Epithelial cell of umbilical artery (primary cell): ENCODE data around the gene SRI. TPM values are rescaled to one million over a fixed set of nuclear protein-coding genes. Genes with fewer than 3 reads are reported as not detected.

Experiments
- total RNA-seq: library from RNA; depleted of rRNA; stranded (reverse); fragments of >200 nt; gene quantifications from 2 replicates; pipeline ENCODE4 v1.2.3, GENCODE V29; 2014

Gene SRI, protein sequence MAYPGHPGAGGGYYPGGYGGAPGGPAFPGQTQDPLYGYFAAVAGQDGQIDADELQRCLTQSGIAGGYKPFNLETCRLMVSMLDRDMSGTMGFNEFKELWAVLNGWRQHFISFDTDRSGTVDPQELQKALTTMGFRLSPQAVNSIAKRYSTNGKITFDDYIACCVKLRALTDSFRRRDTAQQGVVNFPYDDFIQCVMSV
- 137 and 208 TPM in 2 replicates for total RNA-seq

DNA sequence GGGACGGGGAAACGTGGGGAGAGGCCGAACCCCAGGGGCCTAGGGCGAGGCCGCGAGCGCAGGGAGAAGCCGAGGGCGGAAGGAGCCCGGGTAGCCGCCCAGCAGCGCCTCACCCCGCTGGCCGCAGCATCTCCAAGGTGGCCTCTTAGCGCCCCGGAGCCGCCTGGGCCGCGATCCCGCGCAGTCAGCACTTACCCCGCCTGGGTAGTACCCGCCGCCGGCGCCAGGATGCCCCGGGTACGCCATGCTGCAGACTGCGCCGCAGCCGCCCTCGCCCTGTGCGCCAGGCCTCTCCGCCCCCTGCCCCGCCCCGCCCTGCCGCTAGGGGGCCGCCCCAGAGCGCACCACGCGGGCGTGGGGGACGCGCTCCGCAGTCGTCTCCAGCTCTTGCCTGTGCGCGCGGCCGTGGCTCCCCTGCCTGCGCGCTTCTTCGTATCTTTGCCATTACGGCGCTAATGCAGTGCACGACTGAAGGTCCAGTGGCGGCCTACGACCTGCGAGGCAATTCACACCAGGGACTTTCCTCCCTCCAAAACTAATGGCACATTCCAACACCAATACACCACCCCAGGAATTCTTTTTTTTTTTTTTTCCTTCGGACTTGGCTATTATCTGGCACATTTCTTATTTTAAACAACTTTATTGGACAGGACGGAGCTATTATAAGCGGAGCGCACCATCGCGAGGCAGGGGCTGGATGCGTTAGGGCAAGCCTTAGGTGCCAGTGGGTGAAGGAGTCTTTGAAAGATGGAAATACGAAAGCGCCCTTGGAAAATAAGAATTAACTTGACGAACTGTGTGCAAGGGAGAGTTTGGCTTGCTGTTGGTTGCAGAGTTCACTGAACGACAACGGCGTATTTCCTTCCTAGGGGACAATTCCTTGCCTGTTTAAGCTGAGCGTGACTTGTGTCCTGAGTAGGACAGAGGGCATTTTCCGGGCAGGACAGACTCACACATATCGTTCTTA, at the start of gene SRI:
Gene SRI (minus strand): TSS at position 258 of the 967 bp plus-strand sequence. CDS start 12 bp downstream, at position 246.

Other genes starting within 250 kb of the SRI start
- gene STEAP4, start 86.9 kb upstream of the SRI start, total RNA-seq = not detected in 2 replicates